GM23338 (cell line): ENCODE measurements around the gene SHANK1.

Experiments used
- CTCF ChIP-seq, 2 experiments: fragments of 200-600 bp in 1 of 2; sonication (generic) in 1 of 2; conservative IDR thresholded peaks; 2 replicates each; pipeline versions ENCODE4 v1.5.1 to v1.6.1; 2016 to 2017; ENCODE audit warnings: antibody characterized with exemption in 2 of 2, low read depth in 2 of 2, mild to moderate bottlenecking in 2 of 2, moderate library complexity in 1 of 2
- EZH2 ChIP-seq: fragments of 200-600 bp; sonication (generic); IDR thresholded peaks from one replicate; pipeline ENCODE4 v1.8.0; 2017; ENCODE audit warnings: antibody characterized with exemption, mild to moderate bottlenecking, low read depth; ENCODE audit not compliant: unreplicated experiment
- EZH2phosphoT487 ChIP-seq: fragments of 200-600 bp; sonication (generic); IDR thresholded peaks from one replicate; pipeline ENCODE4 v1.8.1; 2018; ENCODE audit warnings: antibody characterized with exemption; ENCODE audit not compliant: unreplicated experiment
- POLR2AphosphoS5 ChIP-seq: IDR thresholded peaks from 2 replicates; pipeline ENCODE4 v1.6.1; 2016; ENCODE audit warnings: antibody characterized with exemption, low read depth
- ZNF114 ChIP-seq: fragments of 250-450 bp; sonication (Bioruptor Pico); IDR thresholded peaks from 2 replicates; pipeline ENCODE4 v1.5.0; 2020; ENCODE audit warnings: mild to moderate bottlenecking, moderate library complexity

DNA sequence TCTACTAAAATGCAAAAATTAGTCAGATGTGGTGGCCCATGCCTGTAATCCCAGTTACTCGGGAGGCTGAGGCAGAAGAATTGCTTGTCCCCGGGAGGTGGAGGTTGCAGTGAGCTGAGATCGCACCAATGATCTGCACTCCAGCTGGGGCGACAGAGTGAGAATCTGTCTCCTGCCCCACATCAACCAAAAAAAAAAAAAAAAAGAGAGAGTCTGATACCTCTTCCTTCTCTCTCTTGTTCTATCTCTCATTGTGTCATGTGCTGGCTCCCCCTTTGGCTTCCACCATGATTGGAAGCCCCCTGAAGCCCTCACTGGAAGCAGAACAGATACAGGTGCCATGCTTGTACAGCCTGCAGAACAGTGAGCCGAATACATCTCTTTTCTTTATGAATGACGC is 23.9 kb upstream of the SHANK1 start:
- TF ChIP-seq CTCF (conservative IDR thresholded peaks at IDR 0.05; ENCODE audit: low read depth in 2 of 2) (no peak), EZH2 (no peak), EZH2phosphoT487 (no peak), POLR2AphosphoS5 (no peak), ZNF114 (CRISPR knock-in tag) (no peak)
